Measurements from ENCODE around the gene FAM81A.

Gene FAM81A

DNA sequence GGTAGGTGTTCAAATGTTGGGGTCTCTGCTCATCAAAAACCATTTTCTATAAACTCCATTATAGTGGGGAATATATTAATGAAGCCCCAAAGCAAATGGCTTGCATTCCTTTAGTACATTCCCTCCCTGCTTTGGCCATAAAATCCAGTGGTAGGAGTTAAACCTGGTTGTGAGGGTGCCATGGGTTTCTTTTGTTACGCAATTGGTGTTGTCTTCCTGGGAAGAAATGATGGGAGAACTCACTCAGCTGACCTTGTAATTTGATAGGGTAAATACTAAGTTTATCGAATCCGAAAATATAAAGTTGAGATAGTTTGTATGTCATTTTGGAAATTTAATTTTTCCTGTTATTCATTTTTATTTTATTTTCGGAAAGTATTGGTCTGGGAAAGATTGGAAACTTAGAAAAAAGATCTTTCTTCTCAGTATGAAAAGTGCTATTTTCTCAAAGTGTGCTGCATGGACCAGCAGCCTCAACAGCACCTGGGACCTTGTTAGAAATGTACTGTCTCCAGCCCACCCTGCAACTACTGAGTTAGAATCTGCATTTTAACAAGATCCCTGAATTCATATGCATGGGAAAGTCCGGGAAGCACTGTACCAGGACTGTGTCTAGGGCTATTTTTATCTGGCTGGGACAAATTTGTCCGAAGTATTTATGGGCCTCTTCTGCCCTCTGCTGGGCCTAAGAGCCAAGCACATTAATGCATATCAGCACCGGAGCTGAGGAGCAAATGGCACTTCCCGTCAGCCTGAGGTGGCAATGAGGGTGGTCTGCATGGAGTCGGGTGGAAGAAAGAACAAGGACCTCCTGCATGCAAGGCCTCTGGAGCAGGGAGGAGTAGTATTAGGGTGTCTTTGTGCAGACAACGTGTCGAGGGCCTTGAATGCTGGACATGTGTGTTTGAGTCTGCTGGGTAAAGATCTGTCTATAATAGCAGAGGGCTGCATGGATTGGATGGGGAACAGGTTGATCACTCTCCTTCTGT, 54.7 kb downstream of the FAM81A start:
- Histone ChIP-seq H3K27me3 (ENCODE audit: insufficient read depth, low read depth, severe bottlenecking) (no peaks in the 10 kb centered on the region), H3K27ac (no peak overlapping the region), H3K9me3 (ENCODE audit: severe bottlenecking) (peaks cover 2% of the 10 kb centered on the region), H3K36me3 (no peaks in the 10 kb centered on the region), H3K4me3 (ENCODE audit: low read depth, low read length) (no peak overlapping the region)
- TF ChIP-seq, protein P1, sequence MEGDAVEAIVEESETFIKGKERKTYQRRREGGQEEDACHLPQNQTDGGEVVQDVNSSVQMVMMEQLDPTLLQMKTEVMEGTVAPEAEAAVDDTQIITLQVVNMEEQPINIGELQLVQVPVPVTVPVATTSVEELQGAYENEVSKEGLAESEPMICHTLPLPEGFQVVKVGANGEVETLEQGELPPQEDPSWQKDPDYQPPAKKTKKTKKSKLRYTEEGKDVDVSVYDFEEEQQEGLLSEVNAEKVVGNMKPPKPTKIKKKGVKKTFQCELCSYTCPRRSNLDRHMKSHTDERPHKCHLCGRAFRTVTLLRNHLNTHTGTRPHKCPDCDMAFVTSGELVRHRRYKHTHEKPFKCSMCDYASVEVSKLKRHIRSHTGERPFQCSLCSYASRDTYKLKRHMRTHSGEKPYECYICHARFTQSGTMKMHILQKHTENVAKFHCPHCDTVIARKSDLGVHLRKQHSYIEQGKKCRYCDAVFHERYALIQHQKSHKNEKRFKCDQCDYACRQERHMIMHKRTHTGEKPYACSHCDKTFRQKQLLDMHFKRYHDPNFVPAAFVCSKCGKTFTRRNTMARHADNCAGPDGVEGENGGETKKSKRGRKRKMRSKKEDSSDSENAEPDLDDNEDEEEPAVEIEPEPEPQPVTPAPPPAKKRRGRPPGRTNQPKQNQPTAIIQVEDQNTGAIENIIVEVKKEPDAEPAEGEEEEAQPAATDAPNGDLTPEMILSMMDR (IDR thresholded peaks at IDR 0.05; ENCODE audit: low read depth, low read length) = peak; percentile 72
- DNase-seq = peak; percentile 47

DNA sequence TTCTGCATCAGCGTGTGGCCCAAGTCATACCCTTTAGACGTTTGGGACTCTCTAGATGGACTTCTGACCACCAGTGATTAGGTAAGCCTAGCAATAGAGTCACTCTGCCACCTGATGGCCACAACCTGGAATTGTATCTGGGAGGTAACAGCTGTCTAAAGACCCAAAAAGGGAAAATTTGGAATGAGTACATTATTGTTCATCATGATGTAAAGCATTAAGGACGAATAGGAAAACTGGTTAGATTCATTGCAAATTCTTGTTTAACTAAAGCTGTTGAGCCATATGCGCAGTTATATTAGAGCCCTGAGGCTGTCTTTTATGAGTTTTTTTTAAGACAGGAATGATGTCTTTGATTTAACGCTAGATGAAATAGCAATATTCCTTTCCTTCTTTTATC, 63.6 kb downstream of the FAM81A start:
- Histone ChIP-seq H3K27me3 (ENCODE audit: insufficient read depth, low read depth, severe bottlenecking) (no peaks in the 10 kb centered on the region), H3K9me3 (ENCODE audit: severe bottlenecking) (no peaks in the 10 kb centered on the region), H3K36me3 (no peaks in the 10 kb centered on the region), H3K27ac (no peak overlapping the region), H3K4me3 (ENCODE audit: low read depth, low read length) (no peak overlapping the region)
- DNase-seq = peak; percentile 63
- TF ChIP-seq, protein P1 (IDR thresholded peaks at IDR 0.05; ENCODE audit: low read depth, low read length) = peak; percentile 70

DNA sequence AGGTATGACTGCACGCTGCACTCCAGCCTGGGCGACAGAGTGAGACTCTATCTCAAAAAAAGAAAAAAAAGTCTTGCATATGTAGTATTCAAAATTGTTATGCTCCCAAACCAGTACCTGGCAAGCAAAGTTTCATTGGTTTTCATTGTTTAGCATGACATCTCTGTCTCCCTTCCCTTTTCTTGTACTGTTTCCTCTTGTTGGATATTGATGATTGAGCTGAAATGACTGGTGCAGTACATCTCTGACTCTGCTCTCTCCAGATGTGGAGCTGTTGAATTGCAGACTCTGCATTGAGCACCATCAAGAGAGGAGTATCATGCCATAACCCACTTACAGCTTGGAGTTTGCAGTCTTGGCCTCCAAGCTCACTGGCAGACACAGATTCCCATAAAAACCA, 77.2 kb downstream of the FAM81A start:
- TF ChIP-seq, protein P1 (IDR thresholded peaks at IDR 0.05; ENCODE audit: low read depth, low read length) = no peak
- no peak overlapping the region for H3K4me3 ChIP-seq (ENCODE audit: low read depth, low read length)
- no peak overlapping the region for H3K27ac ChIP-seq

DNA sequence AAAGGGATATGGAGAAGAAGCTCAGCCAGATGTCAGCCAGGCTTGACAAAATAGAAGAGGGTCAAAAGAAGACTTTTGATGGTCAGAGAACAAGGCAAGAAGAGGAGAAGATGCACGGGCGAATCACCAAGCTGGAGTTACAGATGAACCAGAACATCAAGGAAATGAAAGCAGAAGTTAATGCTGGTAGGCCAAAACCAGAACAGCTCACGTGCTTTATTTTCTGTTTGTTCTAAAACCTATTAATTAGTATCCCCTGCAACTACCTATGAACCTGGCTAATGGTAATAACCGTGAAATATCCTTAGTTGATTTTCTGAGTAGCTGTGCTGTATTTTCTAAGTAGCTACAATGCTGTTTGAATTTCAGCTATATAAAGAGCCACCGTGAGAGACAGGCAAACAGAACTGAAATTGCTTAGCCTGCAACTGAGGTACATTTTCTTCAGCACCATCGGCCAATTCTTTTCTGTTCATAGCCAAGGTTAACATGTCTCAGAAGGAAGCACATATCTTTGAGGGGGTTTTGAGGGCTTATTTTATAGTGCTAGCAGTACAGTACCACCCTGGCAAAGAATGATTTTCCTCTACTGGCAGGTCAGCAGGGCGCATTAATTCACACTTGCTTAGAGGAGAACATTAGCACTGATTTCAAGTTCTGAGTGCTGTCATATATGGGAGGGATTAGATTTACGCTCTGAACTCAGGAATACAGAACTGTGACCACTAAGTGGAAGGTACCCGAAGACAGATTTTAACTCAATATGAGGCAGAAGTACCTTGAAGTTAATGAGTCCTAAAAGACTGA, 78.9 kb downstream of the FAM81A start:
- Histone ChIP-seq H3K9me3 (ENCODE audit: severe bottlenecking) (no peaks in the 10 kb centered on the region), H3K36me3 (no peaks in the 10 kb centered on the region), H3K27ac (no peak overlapping the region), H3K4me3 (ENCODE audit: low read depth, low read length) (no peak overlapping the region), H3K27me3 (ENCODE audit: insufficient read depth, low read depth, severe bottlenecking) (no peaks in the 10 kb centered on the region)
- DNase-seq = no peak
- TF ChIP-seq, protein P1 (IDR thresholded peaks at IDR 0.05; ENCODE audit: low read depth, low read length) = no peak

More for the DNA sequence above, 77.2 kb downstream of the FAM81A start:
- no peaks in the 10 kb centered on the region for H3K36me3 ChIP-seq
- no peaks in the 10 kb centered on the region for H3K27me3 ChIP-seq (ENCODE audit: insufficient read depth, low read depth, severe bottlenecking)
- no peaks in the 10 kb centered on the region for H3K9me3 ChIP-seq (ENCODE audit: severe bottlenecking)
- DNase-seq = no peak

DNA sequence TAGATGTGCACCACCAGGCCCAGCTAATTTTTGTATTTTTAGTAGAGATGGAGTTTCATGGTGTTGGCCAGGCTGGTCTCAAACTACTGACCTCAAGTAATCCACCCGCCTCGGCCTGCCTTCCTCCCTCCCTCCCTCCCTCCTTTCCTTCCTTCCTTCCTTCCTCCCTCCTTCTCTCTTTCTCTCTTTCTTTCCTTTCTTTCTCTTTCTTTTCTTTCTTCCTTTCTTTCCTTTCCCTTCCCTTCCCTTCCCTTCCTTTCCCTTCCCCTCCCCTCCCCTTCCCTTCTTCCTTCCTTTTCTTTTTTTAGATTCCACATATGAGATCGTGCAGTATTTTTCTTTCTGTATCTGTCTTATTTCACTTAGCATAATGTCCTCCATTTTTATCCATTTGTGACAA, 81.3 kb downstream of the FAM81A start:
- DNase-seq = no peak
- Histone ChIP-seq H3K27me3 (ENCODE audit: insufficient read depth, low read depth, severe bottlenecking) (no peaks in the 10 kb centered on the region), H3K9me3 (ENCODE audit: severe bottlenecking) (no peaks in the 10 kb centered on the region), H3K4me3 (ENCODE audit: low read depth, low read length) (no peak overlapping the region), H3K36me3 (no peaks in the 10 kb centered on the region), H3K27ac (no peak overlapping the region)
- TF ChIP-seq, protein P1 (IDR thresholded peaks at IDR 0.05; ENCODE audit: low read depth, low read length) = no peak

All from WERI-Rb-1 (cell line).